ENCODE results near the gene SMARCD3.

DNA sequence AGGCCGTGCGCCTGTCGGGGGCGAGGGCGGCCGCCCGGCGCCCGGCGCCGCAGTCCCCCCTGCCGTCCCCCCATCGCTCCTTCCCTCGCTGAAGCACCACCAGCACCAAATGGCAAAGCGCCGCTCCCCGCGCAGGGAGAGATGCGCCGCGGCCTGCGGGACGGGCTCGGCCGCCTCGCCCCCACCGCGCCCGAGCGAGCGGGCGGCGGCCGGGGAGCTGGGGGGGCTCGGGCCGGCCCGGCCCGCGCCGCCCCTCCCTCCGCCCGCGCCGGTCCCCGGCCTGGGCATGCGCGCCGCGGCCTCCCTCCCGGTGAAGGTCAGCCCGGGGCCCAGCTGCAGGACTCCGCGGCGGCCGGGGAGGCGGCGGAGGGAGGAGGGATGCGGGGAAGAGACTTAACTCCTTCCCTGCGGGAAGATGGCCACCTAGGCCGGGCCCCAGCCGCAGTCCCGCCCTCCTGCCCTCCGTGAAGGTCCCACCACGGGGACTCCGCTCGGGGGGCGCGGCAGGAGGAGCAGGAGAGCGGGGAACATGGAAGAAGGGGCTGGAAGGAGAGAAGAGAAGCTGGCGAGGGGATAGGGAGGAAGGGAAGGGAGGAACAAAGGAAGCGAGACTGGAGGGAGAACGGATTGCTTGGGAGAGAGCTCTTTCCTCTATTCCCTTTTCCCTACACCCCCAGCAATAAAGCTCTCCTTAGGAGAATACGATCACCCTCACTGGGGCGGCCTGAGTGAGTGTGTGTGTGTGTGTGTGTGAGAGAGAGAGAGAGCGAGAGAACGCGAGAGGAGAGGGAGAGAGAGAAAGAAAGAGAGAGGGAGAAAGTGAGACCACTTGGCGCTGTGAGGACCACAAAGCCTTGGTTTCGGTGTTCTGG, 3.4 kb upstream of the SMARCD3 start:
- TF ChIP-seq, protein P1, sequence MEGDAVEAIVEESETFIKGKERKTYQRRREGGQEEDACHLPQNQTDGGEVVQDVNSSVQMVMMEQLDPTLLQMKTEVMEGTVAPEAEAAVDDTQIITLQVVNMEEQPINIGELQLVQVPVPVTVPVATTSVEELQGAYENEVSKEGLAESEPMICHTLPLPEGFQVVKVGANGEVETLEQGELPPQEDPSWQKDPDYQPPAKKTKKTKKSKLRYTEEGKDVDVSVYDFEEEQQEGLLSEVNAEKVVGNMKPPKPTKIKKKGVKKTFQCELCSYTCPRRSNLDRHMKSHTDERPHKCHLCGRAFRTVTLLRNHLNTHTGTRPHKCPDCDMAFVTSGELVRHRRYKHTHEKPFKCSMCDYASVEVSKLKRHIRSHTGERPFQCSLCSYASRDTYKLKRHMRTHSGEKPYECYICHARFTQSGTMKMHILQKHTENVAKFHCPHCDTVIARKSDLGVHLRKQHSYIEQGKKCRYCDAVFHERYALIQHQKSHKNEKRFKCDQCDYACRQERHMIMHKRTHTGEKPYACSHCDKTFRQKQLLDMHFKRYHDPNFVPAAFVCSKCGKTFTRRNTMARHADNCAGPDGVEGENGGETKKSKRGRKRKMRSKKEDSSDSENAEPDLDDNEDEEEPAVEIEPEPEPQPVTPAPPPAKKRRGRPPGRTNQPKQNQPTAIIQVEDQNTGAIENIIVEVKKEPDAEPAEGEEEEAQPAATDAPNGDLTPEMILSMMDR (conservative IDR thresholded peaks at IDR 0.05; ENCODE audit: low read length) = no peak
- TF ChIP-seq EZH2phosphoT487 (IDR thresholded peaks at IDR 0.05; ENCODE audit: borderline replicate concordance, low read depth, low read length) = no peak
